ENCODE results near the gene GRAMD1A. TPM values are rescaled to one million over a fixed set of nuclear protein-coding genes. Genes with fewer than 3 reads are reported as not detected.

The GRAMD1A gene
- total and polyA plus RNA-seq, 2 of the 8 experiments (the other 6 are each of a cell fraction or from before 2014, with no cell fraction given): 113 to 154 TPM

GRCh38 chr19:35034588-35035382, 34.7 kb downstream of the GRAMD1A start (continued):
- TF ChIP-seq CHD7 (IDR thresholded peaks at IDR 0.05; ENCODE audit: insufficient replicate concordance, low read length): no peak

All from H1 (cell line).